Endodermal cell (in vitro differentiated cells): Measurements from ENCODE around the gene GLIS1. TPM values are rescaled to one million over a fixed set of nuclear protein-coding genes. Genes with fewer than 3 reads are reported as not detected.

ENCODE experiments used
- DNase-seq: peaks from one replicate; pipeline ENCODE4 v3.0.0-alpha.2; 2017
- H3K27ac ChIP-seq: 2 replicates; pipeline ENCODE4 v1.5.1; 2013; ENCODE audit warnings: mild to moderate bottlenecking, low read depth, low read length, moderate library complexity
- H3K27me3 ChIP-seq: 2 replicates; pipeline ENCODE4 v1.6.1; 2013; ENCODE audit warnings: mild to moderate bottlenecking, low read length, moderate library complexity; ENCODE audit not compliant: insufficient read depth, control insufficient read depth, poor library complexity, severe bottlenecking
- H3K36me3 ChIP-seq: 2 replicates; pipeline ENCODE4 v1.7.0; 2013; ENCODE audit warnings: mild to moderate bottlenecking, low read length, moderate library complexity; ENCODE audit not compliant: control insufficient read depth, insufficient read depth
- H3K4me1 ChIP-seq: one replicate; pipeline ENCODE4 v1.7.0; 2013; ENCODE audit warnings: low read length; ENCODE audit not compliant: control insufficient read depth, insufficient read depth
- H3K4me3 ChIP-seq: 2 replicates; pipeline ENCODE4 v1.5.1; 2013; ENCODE audit warnings: mild to moderate bottlenecking, low read length, moderate library complexity
- H3K9ac ChIP-seq: 2 replicates; pipeline ENCODE4 v1.6.1; 2013; ENCODE audit warnings: mild to moderate bottlenecking, low read length, moderate library complexity; ENCODE audit not compliant: poor library complexity, severe bottlenecking; ENCODE audit errors: extremely low read depth
- H3K9me3 ChIP-seq: 2 replicates; pipeline ENCODE4 v1.6.1; 2013; ENCODE audit warnings: mild to moderate bottlenecking, low read length, moderate library complexity; ENCODE audit not compliant: control insufficient read depth
- H3K27ac Mint-ChIP-seq: 2 replicates; pipeline ENCODE4 v1.8.0; 2020; ENCODE audit warnings: mixed read lengths
- H3K27me3 Mint-ChIP-seq: 2 replicates; pipeline ENCODE4 v1.8.0; 2021; ENCODE audit warnings: mild to moderate bottlenecking, mixed read lengths; ENCODE audit not compliant: insufficient read depth
- H3K36me3 Mint-ChIP-seq: 2 replicates; pipeline ENCODE4 v1.8.0; 2020; ENCODE audit warnings: low read depth, mixed read lengths
- H3K4me1 Mint-ChIP-seq: 2 replicates; pipeline ENCODE4 v1.8.0; 2020; ENCODE audit warnings: mixed read lengths
- H3K4me3 Mint-ChIP-seq: 2 replicates; pipeline ENCODE4 v1.8.0; 2020; ENCODE audit warnings: mild to moderate bottlenecking, moderate library complexity, mixed read lengths
- H3K9me3 Mint-ChIP-seq: 2 replicates; pipeline ENCODE4 v1.8.0; 2020; ENCODE audit warnings: mild to moderate bottlenecking, mixed read lengths
- WGBS, 2 experiments: methylation state at CpG; one replicate each; pipeline versions ENCODE4 v1.1.5 to v1.1.7; 2013; ENCODE audit warnings: missing lambda C conversion rate in 2 of 2, mixed read lengths in 1 of 2; ENCODE audit not compliant: insufficient coverage in 1 of 2, insufficient read length in 1 of 2; 5-methylcytosine and 5-hydroxymethylcytosine counted together
- total RNA-seq, 2 donors: library from RNA; stranded (reverse); fragmentation: NEBNext Ultra II Directional in 1 of 2; extraction: Animal tissue kit (Norgen Biotek cat#: 25700) in 1 of 2; gene quantifications; 2 replicates in 1 of 2; 3 replicates in 1 of 2; pipeline ENCODE4 v1.2.1, GENCODE V29; 2021
- TF ChIP-seq, protein P1 (sequence below): fragments of 200-600 bp; sonication (generic); conservative IDR thresholded peaks from 2 replicates; pipeline ENCODE4 v1.5.0; 2021; ENCODE audit warnings: antibody characterized with exemption, mild to moderate bottlenecking

GLIS1 gene
- total RNA-seq, 2 donors from 2014 or later: 2.1 to 3.9 TPM

DNA sequence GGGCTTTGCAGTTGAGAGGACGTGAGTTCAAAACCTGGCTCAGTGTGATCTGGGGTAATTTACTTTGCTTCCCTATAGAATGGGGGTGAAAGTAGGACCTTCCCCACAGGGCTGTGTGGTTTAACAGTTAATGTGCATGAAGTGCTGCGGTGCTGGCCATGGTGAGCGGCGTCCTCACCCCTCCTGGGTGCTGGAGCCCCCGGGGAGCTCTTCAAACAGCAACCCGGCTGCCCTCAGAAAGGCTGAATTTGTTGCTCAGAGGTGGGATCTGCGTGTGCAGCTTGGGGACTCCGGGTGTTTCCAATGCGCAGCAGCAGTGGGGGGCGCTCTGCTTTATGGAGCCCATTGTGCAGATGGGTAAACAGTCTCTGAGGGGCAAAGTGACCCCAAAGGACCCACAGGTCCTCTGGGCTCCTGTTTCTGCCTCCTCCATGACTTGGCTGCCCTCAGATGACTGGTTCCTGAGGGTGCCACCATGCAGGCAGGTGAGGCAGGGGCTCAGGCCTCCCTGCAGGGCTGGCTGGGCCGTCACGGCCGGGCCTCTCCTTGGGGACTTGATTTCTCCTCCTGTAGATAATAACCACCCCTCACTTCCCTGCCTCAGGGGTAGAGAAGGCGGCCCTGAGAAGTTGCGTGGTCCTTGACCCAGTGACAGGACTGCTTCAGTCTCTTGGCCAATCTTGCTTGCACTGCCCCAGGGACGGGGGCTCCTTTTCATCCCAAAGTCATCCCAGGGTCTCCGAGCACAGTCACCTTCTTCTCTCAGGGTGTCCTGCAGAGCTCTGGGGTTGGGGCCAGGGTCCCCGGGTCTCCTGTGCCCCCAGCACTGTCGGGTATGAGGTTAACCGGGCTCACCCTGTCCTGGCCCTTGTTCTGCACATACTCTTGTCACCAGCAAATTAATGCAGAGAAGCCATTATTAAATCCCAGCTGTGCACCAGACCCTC is 239.4 kb downstream of the GLIS1 start:
- peaks cover 8% of the 10 kb centered on the region for H3K4me1 Mint-ChIP-seq
- no peaks in the 10 kb centered on the region for H3K4me1 ChIP-seq
- no peak overlapping the region for H3K4me3 Mint-ChIP-seq
- no peak overlapping the region for H3K27ac Mint-ChIP-seq
- H3K4me3 ChIP-seq: no peak overlapping the region
- H3K9ac ChIP-seq: no peak overlapping the region
- H3K27me3 ChIP-seq: no peaks in the 10 kb centered on the region
- no peak for DNase-seq
- 91 to 92% methylated on average over 17 to 20 of the region's 20 CpGs for WGBS, 2 experiments
- H3K27me3 Mint-ChIP-seq: peaks cover 6% of the 10 kb centered on the region
- no peaks in the 10 kb centered on the region for H3K9me3 Mint-ChIP-seq
- H3K36me3 Mint-ChIP-seq: no peaks in the 10 kb centered on the region
- no peaks in the 10 kb centered on the region for H3K9me3 ChIP-seq
- no peak overlapping the region for H3K27ac ChIP-seq
- H3K36me3 ChIP-seq: no peaks in the 10 kb centered on the region
- TF ChIP-seq, protein P1, sequence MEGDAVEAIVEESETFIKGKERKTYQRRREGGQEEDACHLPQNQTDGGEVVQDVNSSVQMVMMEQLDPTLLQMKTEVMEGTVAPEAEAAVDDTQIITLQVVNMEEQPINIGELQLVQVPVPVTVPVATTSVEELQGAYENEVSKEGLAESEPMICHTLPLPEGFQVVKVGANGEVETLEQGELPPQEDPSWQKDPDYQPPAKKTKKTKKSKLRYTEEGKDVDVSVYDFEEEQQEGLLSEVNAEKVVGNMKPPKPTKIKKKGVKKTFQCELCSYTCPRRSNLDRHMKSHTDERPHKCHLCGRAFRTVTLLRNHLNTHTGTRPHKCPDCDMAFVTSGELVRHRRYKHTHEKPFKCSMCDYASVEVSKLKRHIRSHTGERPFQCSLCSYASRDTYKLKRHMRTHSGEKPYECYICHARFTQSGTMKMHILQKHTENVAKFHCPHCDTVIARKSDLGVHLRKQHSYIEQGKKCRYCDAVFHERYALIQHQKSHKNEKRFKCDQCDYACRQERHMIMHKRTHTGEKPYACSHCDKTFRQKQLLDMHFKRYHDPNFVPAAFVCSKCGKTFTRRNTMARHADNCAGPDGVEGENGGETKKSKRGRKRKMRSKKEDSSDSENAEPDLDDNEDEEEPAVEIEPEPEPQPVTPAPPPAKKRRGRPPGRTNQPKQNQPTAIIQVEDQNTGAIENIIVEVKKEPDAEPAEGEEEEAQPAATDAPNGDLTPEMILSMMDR: no peak

DNA sequence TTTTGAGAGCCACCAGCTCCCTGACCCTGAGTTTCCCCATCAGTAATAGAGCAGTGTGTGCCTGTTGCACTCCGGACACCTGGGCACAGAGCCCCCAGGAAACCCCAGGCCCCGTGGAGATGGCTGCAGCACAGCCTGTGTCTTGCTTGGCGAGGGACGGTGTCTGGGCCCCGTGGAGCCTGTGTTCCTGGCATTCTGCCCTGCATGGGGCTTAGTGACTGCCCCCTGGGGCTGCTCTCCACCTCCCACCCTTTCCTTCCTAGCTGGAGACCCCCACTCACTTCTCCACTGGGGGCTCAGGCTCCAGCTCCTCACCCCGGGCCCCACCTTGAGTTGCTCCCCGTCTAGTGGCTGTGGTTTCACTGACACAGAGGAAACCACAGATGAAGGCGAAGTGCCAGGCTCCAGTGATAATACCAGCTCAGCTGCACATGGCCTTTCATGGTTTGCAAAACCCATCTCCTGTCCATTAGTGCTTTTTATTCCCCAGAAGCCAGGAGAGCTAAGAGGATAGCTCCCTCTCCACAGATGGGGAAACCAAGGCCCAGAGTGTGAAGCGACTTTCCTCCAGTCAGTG is 240.3 kb downstream of the GLIS1 start:
- Mint-ChIP-seq H3K9me3 (no peaks in the 10 kb centered on the region), H3K4me3 (no peak overlapping the region), H3K4me1 (peaks cover 4% of the 10 kb centered on the region), H3K27me3 (peaks cover 6% of the 10 kb centered on the region), H3K36me3 (no peaks in the 10 kb centered on the region), H3K27ac (no peak overlapping the region)
- no peak for DNase-seq
- no peaks in the 10 kb centered on the region for H3K4me1 ChIP-seq
- H3K36me3 ChIP-seq: no peaks in the 10 kb centered on the region
- TF ChIP-seq, protein P1: no peak
- no peak overlapping the region for H3K4me3 ChIP-seq
- no peak overlapping the region for H3K27ac ChIP-seq
- H3K9ac ChIP-seq: no peak overlapping the region
- no peaks in the 10 kb centered on the region for H3K9me3 ChIP-seq
- H3K27me3 ChIP-seq: no peaks in the 10 kb centered on the region
- WGBS, 2 experiments: 84 to 89% methylated on average over 5 to 9 of the region's 9 CpGs

DNA sequence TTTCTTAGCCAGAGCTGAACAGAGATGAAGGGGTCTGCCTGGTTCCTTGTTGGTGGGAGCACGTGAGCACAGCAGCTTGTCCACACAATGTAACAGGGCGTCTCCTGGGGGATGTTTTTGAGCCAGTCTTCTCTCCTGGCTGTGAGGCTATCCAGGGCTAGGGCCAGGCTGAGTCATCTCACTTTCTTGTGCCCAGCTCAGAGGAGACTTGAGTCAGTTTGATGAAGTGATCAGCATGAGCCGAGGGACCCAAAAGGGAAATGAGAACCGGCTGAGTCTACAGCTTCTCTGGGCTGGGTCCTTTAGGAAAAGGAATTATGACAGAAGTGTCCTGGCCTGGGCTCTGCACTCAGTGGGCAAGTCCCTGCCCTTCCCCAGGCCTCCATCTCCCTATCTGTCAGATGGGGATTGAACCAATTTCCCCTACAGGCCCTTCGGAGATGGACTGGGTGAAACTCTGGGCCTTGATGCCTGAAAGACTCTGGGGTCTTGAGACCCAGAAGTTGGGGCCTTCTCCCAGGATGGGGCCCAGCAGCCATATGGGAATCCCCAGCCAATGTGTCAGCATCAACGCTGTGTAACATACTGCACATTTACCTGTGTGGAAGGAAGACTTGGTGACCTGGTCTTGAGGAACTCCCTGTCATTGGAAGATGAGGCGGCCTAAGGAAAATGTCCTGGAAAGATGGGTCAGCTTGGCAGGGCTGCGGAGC is 243.2 kb downstream of the GLIS1 start:
- Histone ChIP-seq H3K9ac (no peak overlapping the region), H3K4me1 (no peaks in the 10 kb centered on the region), H3K9me3 (no peaks in the 10 kb centered on the region), H3K4me3 (no peak overlapping the region), H3K36me3 (no peaks in the 10 kb centered on the region), H3K27me3 (no peaks in the 10 kb centered on the region), H3K27ac (no peak overlapping the region)
- no peak for DNase-seq
- H3K4me1 Mint-ChIP-seq: no peaks in the 10 kb centered on the region
- no peaks in the 10 kb centered on the region for H3K36me3 Mint-ChIP-seq
- H3K9me3 Mint-ChIP-seq: no peaks in the 10 kb centered on the region
- peaks cover 6% of the 10 kb centered on the region for H3K27me3 Mint-ChIP-seq
- H3K27ac Mint-ChIP-seq: no peak overlapping the region
- TF ChIP-seq, protein P1: no peak
- H3K4me3 Mint-ChIP-seq: no peak overlapping the region
- 90 to 92% methylated on average over 8 of the region's 8 CpGs for WGBS, 2 experiments
